ENCODE measurements around the gene DENND5A. TPM values are rescaled to one million over a fixed set of nuclear protein-coding genes. Genes with fewer than 3 reads are reported as not detected.

DENND5A gene
- total RNA-seq, 1 donor from 2014 or later: 75.3 TPM

DNA sequence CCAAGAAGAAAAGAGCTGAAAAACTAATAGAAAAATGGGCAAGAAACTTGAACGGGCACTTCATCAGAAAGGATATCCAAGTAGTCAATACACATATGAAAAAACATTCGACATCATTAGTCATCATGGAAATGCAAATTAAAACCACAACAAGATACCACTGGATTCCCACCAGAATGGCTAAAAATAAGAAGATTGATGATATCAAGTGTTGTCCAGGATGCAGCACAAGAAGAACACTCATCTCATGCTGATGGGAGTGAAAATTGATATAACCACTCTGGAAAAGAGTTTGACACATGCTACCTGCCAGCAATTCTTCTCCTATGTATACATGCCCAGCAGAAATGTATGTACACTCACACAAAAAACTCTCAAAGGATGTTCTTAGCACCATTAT is 146.9 kb downstream of the DENND5A start:
- Mint-ChIP-seq H3K27ac (no peak overlapping the region), H3K36me3 (ENCODE audit: insufficient read depth) (peaks cover 5% of the 10 kb centered on the region), H3K4me1 (ENCODE audit: low read depth) (peaks cover 2% of the 10 kb centered on the region), H3K4me3 (ENCODE audit: low read depth) (no peak overlapping the region), H3K27me3 (no peaks in the 10 kb centered on the region), H3K9me3 (ENCODE audit: low read depth) (peaks cover 7% of the 10 kb centered on the region)
- TF ChIP-seq, protein P1, sequence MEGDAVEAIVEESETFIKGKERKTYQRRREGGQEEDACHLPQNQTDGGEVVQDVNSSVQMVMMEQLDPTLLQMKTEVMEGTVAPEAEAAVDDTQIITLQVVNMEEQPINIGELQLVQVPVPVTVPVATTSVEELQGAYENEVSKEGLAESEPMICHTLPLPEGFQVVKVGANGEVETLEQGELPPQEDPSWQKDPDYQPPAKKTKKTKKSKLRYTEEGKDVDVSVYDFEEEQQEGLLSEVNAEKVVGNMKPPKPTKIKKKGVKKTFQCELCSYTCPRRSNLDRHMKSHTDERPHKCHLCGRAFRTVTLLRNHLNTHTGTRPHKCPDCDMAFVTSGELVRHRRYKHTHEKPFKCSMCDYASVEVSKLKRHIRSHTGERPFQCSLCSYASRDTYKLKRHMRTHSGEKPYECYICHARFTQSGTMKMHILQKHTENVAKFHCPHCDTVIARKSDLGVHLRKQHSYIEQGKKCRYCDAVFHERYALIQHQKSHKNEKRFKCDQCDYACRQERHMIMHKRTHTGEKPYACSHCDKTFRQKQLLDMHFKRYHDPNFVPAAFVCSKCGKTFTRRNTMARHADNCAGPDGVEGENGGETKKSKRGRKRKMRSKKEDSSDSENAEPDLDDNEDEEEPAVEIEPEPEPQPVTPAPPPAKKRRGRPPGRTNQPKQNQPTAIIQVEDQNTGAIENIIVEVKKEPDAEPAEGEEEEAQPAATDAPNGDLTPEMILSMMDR (IDR thresholded peaks at IDR 0.05; ENCODE audit: unreplicated experiment): no peak
- DNase-seq (ENCODE audit: low spot score, unreplicated experiment): no peak

DNA sequence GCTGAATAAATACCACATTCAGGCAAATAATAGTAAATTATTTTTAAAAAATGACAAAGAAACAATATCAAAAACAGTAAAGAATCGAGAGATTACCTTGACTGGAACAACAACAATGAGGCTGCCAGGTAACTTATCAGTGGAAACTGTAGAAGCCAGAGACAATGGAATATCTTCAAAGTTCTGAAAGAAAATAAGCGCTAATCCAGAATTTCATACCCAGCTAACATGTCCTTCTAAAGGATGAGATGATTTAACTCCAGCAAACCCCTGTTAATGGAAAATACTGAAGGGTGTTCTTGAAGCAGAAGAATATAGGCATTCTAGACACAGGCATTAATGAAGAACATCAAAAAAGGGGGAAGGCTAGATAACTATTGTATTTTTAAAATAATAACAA is 153.1 kb downstream of the DENND5A start:
- TF ChIP-seq, protein P1 (IDR thresholded peaks at IDR 0.05; ENCODE audit: unreplicated experiment): no peak
- no peak overlapping the region for H3K27ac Mint-ChIP-seq
- peaks cover 15% of the 10 kb centered on the region for H3K36me3 Mint-ChIP-seq (ENCODE audit: insufficient read depth)
- no peak for DNase-seq (ENCODE audit: low spot score, unreplicated experiment)
- peaks cover 16% of the 10 kb centered on the region for H3K9me3 Mint-ChIP-seq (ENCODE audit: low read depth)
- no peaks in the 10 kb centered on the region for H3K27me3 Mint-ChIP-seq
- no peaks in the 10 kb centered on the region for H3K4me1 Mint-ChIP-seq (ENCODE audit: low read depth)
- H3K4me3 Mint-ChIP-seq (ENCODE audit: low read depth): no peak overlapping the region

DNA sequence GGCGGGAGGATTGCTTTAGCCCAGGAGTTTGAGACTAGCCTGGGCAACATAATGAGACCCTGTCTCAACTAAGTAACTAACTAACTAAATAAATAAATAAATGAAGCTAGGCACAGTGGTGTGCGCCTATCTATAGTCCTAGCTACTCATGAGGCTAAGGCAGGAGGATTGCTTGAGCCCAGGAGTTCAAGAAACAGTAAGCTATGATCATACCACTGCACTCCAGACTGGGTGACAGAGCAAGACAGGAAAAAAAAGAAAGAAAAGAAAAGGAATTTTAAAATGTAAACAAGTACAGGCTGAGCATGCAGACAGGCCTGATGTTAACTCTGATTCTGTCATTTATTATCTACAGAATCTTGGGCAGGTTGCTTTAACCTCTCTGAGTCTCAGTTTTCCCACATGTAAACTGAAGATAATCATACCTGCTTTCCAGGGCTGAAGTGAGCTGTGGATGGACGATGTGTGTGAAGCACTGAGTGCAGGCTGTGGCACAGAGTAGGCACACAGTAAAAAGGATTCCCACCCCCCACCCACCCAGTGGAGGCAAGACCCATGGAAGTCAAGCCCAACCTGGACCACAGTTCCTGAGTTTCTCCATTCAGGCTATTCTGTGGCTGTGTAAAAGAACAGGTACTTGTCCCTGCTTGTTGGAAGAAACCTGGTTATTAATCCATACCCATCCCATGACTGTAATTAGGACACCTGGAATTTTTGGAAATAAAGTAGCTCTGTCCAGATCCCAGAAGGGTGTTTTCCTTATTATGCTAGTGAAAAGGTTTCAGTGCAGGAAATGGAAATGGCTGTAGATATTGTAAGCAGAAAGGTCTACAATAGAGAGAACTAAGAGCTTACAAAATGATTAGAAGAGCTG is 155.1 kb downstream of the DENND5A start:
- no peak overlapping the region for H3K27ac Mint-ChIP-seq
- no peak for DNase-seq (ENCODE audit: low spot score, unreplicated experiment)
- peaks cover 15% of the 10 kb centered on the region for H3K36me3 Mint-ChIP-seq (ENCODE audit: insufficient read depth)
- no peaks in the 10 kb centered on the region for H3K27me3 Mint-ChIP-seq
- TF ChIP-seq, protein P1 (IDR thresholded peaks at IDR 0.05; ENCODE audit: unreplicated experiment): no peak
- H3K4me1 Mint-ChIP-seq (ENCODE audit: low read depth): no peaks in the 10 kb centered on the region
- no peak overlapping the region for H3K4me3 Mint-ChIP-seq (ENCODE audit: low read depth)
- H3K9me3 Mint-ChIP-seq (ENCODE audit: low read depth): peaks cover 16% of the 10 kb centered on the region

DNA sequence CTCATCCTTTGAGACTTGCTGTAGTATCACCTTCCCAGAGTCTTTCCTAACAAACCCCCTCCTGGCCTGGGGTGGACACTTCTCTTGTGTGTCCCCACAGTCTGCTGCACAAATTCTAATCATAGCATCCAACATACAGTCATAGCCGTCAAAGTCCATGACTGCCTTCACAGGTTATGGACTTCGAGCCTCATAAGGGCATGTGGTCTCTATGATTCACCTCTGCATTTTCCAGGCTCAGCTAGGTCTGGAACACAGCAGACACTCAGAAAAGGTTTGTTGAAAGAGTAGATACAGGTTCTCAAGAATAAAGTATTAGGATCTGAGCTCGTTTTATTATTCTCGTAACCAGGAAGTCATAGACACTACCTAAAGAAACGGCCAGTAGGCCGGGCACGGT is 160.6 kb downstream of the DENND5A start:
- Mint-ChIP-seq H3K4me3 (ENCODE audit: low read depth) (no peak overlapping the region), H3K36me3 (ENCODE audit: insufficient read depth) (no peaks in the 10 kb centered on the region), H3K27me3 (no peaks in the 10 kb centered on the region), H3K4me1 (ENCODE audit: low read depth) (peaks cover 4% of the 10 kb centered on the region), H3K9me3 (ENCODE audit: low read depth) (no peaks in the 10 kb centered on the region), H3K27ac (no peak overlapping the region)
- TF ChIP-seq, protein P1 (IDR thresholded peaks at IDR 0.05; ENCODE audit: unreplicated experiment): no peak
- no peak for DNase-seq (ENCODE audit: low spot score, unreplicated experiment)

DNA sequence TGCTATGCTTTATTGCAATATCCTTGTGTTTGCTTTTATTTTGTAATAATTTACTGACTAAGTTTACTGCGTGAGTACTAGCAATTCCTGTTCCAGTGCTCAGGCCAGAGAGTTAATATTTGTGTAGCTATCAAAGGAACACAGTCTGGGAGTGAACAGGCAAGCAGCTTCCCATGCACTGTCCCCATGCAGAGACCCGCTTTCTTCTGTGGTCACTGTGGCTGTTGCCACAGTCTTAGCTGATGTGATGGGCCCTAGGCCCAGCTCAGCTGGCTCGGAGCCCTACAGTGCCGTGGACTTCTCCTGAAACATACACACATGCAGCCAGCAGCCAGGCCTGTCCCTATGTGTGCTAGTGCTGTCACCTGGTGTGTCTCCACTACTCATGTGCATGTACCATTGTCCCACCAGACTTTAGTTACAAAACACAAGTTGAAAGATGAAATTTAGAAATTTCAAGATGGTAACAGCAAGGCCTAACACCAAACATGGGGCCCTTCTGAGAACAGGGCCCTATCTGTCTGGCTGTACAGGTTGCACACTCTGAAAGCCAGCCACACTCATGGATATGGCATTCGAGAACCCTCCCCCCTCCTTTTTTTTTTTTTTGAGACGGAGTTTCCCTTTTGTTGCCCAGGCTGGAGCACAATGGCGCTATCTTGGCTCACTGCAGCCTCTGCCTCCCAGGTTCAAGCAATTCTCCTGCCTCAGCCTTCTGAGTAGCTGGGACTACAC is 161.4 kb downstream of the DENND5A start:
- no peak for DNase-seq (ENCODE audit: low spot score, unreplicated experiment)
- TF ChIP-seq, protein P1 (IDR thresholded peaks at IDR 0.05; ENCODE audit: unreplicated experiment): no peak
- peaks cover 4% of the 10 kb centered on the region for H3K4me1 Mint-ChIP-seq (ENCODE audit: low read depth)
- H3K36me3 Mint-ChIP-seq (ENCODE audit: insufficient read depth): no peaks in the 10 kb centered on the region
- H3K9me3 Mint-ChIP-seq (ENCODE audit: low read depth): no peaks in the 10 kb centered on the region
- no peaks in the 10 kb centered on the region for H3K27me3 Mint-ChIP-seq
- no peak overlapping the region for H3K27ac Mint-ChIP-seq
- H3K4me3 Mint-ChIP-seq (ENCODE audit: low read depth): no peak overlapping the region
